MV-4-11 (cell line): ENCODE data around the gene YJU2.
A peak's percentile ranks its signal among the peaks of the same experiment; 100 is the strongest.
"Not testable (repeated sequence)": the region's sequence is repeated elsewhere in the genome, so short reads cannot be mapped to it uniquely, and the experiment has no call there.

ENCODE experiments used
- DNase-seq: peaks from one replicate; lab custom pipeline; 2025; lab: John Stamatoyannopoulos, UW

The YJU2 gene

GRCh38 chr19:4246767-4247593, at the start of gene YJU2:
YJU2 (plus strand) TSS chr19:4247080; CDS start chr19:4247147, 67 bp downstream.
- DNase-seq, result peak; percentile 100

GRCh38 chr19:4197228-4197624, 49.7 kb upstream of the YJU2 start:
- DNase-seq, result no peak

- DNase-seq, result no peak
Measured at GRCh38 chr19:4197625-4198466, 49.0 kb upstream of the YJU2 start.

GRCh38 chr19:4198467-4199126, 48.3 kb upstream of the YJU2 start:
- no peak for DNase-seq

GRCh38 chr19:4199699-4200293, 47.1 kb upstream of the YJU2 start:
- no peak for DNase-seq

GRCh38 chr19:4200940-4201542, 45.8 kb upstream of the YJU2 start:
- DNase-seq, result no peak

- DNase-seq, result no peak
Measured at GRCh38 chr19:4201798-4202197, 45.1 kb upstream of the YJU2 start.

GRCh38 chr19:4206818-4207484, 39.9 kb upstream of the YJU2 start:
- DNase-seq, result peak; percentile 62

- peak; percentile 17 for DNase-seq
Measured at GRCh38 chr19:4208385-4209094, 38.3 kb upstream of the YJU2 start.

- DNase-seq, result no peak
Measured at GRCh38 chr19:4210166-4210731, 36.6 kb upstream of the YJU2 start.

- DNase-seq, result no peak
Measured at GRCh38 chr19:4213116-4213515, 33.8 kb upstream of the YJU2 start.

- DNase-seq, result no peak
Measured at GRCh38 chr19:4215807-4216206, 31.1 kb upstream of the YJU2 start.

GRCh38 chr19:4216846-4217245, 30.0 kb upstream of the YJU2 start:
- DNase-seq, result no peak

- DNase-seq, result no peak
Measured at GRCh38 chr19:4217429-4218264, 29.2 kb upstream of the YJU2 start.

GRCh38 chr19:4218523-4218922, 28.4 kb upstream of the YJU2 start:
- DNase-seq, result not testable (repeated sequence)

- no peak for DNase-seq
Measured at GRCh38 chr19:4220188-4220587, 26.7 kb upstream of the YJU2 start.

GRCh38 chr19:4224470-4224869, 22.4 kb upstream of the YJU2 start:
- no peak for DNase-seq

GRCh38 chr19:4225885-4226284, 21.0 kb upstream of the YJU2 start:
- DNase-seq, result no peak

- no peak for DNase-seq
Measured at GRCh38 chr19:4227771-4228170, 19.1 kb upstream of the YJU2 start.
